Parathyroid adenoma (tissue), 2 donors: Measurements from ENCODE around the gene CDPF1.
A peak's percentile ranks its signal among the peaks of the same experiment; 100 is the strongest.

Experiments
- H2AFZ ChIP-seq: fragments of 300-600 bp; sonication (generic); one replicate; pipeline ENCODE4 v1.7.0; 2017; ENCODE audit warnings: antibody characterized with exemption, mild to moderate bottlenecking
- H3K27ac ChIP-seq: fragments of 300-600 bp; sonication (generic); one replicate; pipeline ENCODE4 v1.7.0; 2017
- H3K27me3 ChIP-seq: fragments of 300-600 bp; sonication (generic); one replicate; pipeline ENCODE4 v1.7.0; 2017; ENCODE audit warnings: low read length; ENCODE audit not compliant: control insufficient read depth, insufficient read depth
- H3K36me3 ChIP-seq: fragments of 300-600 bp; sonication (generic); one replicate; pipeline ENCODE4 v1.7.0; 2017; ENCODE audit warnings: low read length; ENCODE audit not compliant: control insufficient read depth, insufficient read depth
- H3K4me1 ChIP-seq: fragments of 300-600 bp; sonication (generic); one replicate; pipeline ENCODE4 v1.7.0; 2017; ENCODE audit warnings: control low read depth
- H3K4me2 ChIP-seq: fragments of 300-600 bp; sonication (generic); one replicate; pipeline ENCODE4 v1.7.0; 2017; ENCODE audit warnings: low read length
- H3K4me3 ChIP-seq: fragments of 300-600 bp; sonication (generic); one replicate; pipeline ENCODE4 v1.7.0; 2017; ENCODE audit warnings: low read depth, low read length
- H3K79me2 ChIP-seq: fragments of 300-600 bp; sonication (generic); one replicate; pipeline ENCODE4 v1.7.0; 2017; ENCODE audit warnings: control low read depth
- H3K9ac ChIP-seq: fragments of 300-600 bp; sonication (generic); one replicate; pipeline ENCODE4 v1.7.0; 2017; ENCODE audit warnings: mild to moderate bottlenecking
- H3K9me3 ChIP-seq: fragments of 300-600 bp; sonication (generic); one replicate; pipeline ENCODE4 v1.7.0; 2017; ENCODE audit warnings: low read length; ENCODE audit not compliant: control insufficient read depth
- TF ChIP-seq, protein P1 (sequence below): fragments of 300-600 bp; sonication (generic); IDR thresholded peaks from one replicate; pipeline ENCODE4 v1.7.0; 2017; ENCODE audit warnings: antibody characterized with exemption, mild to moderate bottlenecking
- donor health status: primary hyperparathyroidism.

CDPF1 gene

DNA sequence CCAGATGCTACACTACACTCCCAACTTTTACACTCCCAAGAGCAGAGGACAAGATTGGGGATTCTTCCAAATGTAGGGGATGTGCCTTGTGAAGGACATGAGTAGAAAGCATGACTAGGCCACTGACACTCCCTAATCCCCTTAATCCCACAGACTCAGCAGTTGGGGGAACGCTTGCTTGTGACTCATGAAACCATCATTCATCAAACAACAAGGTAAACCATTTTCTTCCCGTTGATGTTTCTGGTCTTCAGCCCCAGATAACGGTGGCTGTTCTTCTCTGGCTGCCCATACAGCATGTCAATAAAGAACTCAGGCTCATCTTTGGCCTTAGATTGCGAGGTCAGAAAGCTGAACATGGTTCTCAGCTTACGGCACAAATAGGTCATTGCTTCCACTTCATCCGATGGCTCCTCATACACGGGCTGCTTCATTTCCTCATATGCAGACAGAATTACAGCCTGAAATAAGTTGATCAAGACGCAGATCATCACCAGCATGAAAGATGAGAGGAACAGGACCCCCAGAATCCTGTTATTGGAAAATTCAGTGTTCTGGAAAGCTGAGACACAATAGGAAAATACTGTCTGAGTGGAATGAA lies 6.4 kb upstream of the CDPF1 start:
- no peaks in the 10 kb centered on the region for H3K36me3 ChIP-seq

DNA sequence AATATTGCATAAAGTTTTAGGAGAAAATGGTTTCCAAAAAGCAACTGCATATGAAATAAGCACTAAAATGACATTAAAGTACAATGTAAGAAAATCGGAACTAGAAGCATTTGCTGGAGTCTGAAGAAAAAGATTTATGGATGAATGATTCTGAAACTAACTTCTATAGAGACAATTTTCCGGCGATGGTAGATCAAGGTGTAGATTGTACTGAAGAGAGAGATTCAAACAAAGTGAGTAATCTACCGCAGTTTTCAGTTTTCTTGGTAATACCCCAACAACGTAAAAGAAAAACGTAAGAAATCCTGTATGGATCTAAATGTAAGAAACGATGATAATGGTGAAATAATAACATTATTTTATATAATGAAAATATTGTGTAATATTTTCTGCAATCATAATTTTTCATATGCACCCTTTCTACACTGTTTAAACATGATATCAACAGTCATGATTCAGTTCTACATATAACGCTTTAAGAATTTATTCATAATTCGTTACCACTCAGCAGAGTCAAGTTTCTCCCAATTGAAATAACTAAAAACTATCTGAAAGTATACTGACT lies 1.8 kb upstream of the CDPF1 start:
- Histone ChIP-seq H3K79me2 (no peaks in the 10 kb centered on the region), H3K27ac (no peak overlapping the region), H3K27me3 (no peaks in the 10 kb centered on the region), H3K9me3 (no peaks in the 10 kb centered on the region), H3K4me1 (no peaks in the 10 kb centered on the region), H3K9ac (no peak overlapping the region), H3K4me2 (no peak overlapping the region), H2AFZ (no peak overlapping the region), H3K36me3 (no peaks in the 10 kb centered on the region), H3K4me3 (no peak overlapping the region)
- TF ChIP-seq, protein P1, sequence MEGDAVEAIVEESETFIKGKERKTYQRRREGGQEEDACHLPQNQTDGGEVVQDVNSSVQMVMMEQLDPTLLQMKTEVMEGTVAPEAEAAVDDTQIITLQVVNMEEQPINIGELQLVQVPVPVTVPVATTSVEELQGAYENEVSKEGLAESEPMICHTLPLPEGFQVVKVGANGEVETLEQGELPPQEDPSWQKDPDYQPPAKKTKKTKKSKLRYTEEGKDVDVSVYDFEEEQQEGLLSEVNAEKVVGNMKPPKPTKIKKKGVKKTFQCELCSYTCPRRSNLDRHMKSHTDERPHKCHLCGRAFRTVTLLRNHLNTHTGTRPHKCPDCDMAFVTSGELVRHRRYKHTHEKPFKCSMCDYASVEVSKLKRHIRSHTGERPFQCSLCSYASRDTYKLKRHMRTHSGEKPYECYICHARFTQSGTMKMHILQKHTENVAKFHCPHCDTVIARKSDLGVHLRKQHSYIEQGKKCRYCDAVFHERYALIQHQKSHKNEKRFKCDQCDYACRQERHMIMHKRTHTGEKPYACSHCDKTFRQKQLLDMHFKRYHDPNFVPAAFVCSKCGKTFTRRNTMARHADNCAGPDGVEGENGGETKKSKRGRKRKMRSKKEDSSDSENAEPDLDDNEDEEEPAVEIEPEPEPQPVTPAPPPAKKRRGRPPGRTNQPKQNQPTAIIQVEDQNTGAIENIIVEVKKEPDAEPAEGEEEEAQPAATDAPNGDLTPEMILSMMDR: no peak

More for the DNA sequence above, 6.4 kb upstream of the CDPF1 start:
- Histone ChIP-seq H3K4me1 (no peaks in the 10 kb centered on the region), H3K79me2 (no peaks in the 10 kb centered on the region), H3K27me3 (no peaks in the 10 kb centered on the region), H3K9me3 (no peaks in the 10 kb centered on the region), H2AFZ (no peak overlapping the region), H3K4me3 (no peak overlapping the region), H3K4me2 (no peak overlapping the region), H3K27ac (no peak overlapping the region), H3K9ac (no peak overlapping the region)
- TF ChIP-seq, protein P1: no peak

DNA sequence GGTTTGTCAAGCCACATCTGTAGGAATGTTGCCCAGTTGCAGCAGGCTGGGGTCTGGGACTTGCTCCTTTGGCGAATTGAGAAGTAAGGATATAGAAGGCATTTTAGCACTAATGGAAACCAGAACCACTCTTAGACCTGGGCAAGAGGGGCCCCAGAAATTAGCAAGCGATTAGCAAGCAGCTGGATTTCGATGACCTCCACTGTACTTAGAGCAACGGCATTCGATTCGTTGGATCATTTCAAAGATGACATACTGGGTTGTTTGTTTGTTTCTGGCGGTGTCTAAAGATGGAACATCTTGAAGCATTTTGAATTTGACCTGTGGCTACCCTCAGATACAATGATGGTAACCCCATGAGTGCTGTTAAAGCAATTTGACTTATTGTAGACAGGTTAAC lies 1.2 kb upstream of the CDPF1 start:
- TF ChIP-seq, protein P1: no peak
- no peaks in the 10 kb centered on the region for H3K27me3 ChIP-seq
- no peak overlapping the region for H3K27ac ChIP-seq
- no peaks in the 10 kb centered on the region for H3K4me1 ChIP-seq
- H3K9ac ChIP-seq: no peak overlapping the region
- no peaks in the 10 kb centered on the region for H3K79me2 ChIP-seq
- peak overlapping the region; percentile 88 for H2AFZ ChIP-seq
- H3K9me3 ChIP-seq: no peaks in the 10 kb centered on the region
- H3K4me3 ChIP-seq: peak overlapping the region; percentile 85
- H3K4me2 ChIP-seq: peak overlapping the region; percentile 99
- no peaks in the 10 kb centered on the region for H3K36me3 ChIP-seq

DNA sequence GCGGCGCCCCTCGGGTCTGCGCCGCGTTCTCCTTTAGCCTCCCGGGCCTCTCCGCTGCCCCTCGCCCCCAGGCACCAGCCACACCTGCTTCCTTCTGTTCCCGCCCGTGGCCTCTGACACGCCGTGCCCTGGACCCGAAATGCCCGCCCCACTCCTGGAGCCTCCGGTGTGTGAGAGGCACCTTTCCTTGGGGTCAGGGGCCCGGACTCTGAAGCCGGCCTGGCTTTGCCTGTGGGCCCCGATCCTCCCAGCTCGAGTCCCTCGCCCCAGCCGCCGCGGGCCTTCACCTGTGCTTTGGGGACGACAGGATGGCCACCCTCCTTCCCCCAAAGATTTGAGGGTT lies 661 bp upstream of the CDPF1 start:
- TF ChIP-seq, protein P1: no peak

DNA sequence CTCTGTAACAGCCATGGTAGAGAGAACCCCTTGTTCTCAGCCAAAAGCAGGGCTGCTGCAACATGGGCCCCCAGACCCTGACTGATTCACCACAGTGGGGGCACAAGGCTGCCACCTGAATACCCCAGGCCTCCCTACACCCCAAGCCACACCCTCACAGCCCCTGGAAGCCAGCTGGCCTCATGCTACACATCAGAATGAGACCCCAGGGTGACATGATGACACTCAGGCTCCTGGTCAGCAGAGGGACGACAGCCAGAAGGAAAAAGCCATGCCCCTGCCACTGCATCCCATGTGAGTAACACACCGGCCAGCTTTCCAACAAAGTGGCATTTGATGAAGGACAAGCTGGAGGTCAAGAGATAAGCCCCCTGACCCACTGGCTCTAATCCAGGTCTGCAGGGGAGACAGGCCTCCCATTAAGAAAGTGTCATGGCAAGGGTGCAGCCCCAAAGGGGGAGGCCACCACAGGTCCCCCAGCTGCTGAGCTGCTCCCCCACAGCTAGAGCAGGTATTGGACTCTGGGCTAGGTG lies 2.6 kb downstream of the CDPF1 start:
- Histone ChIP-seq H3K4me3 (no peak overlapping the region), H3K36me3 (no peaks in the 10 kb centered on the region), H3K27ac (no peak overlapping the region), H3K9me3 (no peaks in the 10 kb centered on the region), H3K79me2 (no peaks in the 10 kb centered on the region), H3K9ac (no peak overlapping the region), H2AFZ (no peak overlapping the region), H3K4me2 (no peak overlapping the region), H3K4me1 (no peaks in the 10 kb centered on the region), H3K27me3 (no peaks in the 10 kb centered on the region)
- TF ChIP-seq, protein P1: no peak

More for the DNA sequence above, 661 bp upstream of the CDPF1 start:
- peak overlapping the region; percentile 63 for H3K27ac ChIP-seq
- peak overlapping the region; percentile 99 for H3K4me2 ChIP-seq
- H3K27me3 ChIP-seq: no peaks in the 10 kb centered on the region
- H3K79me2 ChIP-seq: no peaks in the 10 kb centered on the region
- H3K4me3 ChIP-seq: peak overlapping the region; percentile 85
- peak overlapping the region; percentile 88 for H2AFZ ChIP-seq
- H3K9me3 ChIP-seq: no peaks in the 10 kb centered on the region
- H3K4me1 ChIP-seq: no peaks in the 10 kb centered on the region
- H3K9ac ChIP-seq: peak overlapping the region; percentile 28
- H3K36me3 ChIP-seq: no peaks in the 10 kb centered on the region
